Stimulated activated CD4-positive, alpha-beta T cell treated with anti-CD3 and anti-CD28 coated beads, Interleukin-1b, Interleukin-23, amount 100 ng/mL, for 4 hours (primary cell): ENCODE data around the gene TCAF2.
"Not testable (repeated sequence)": the region's sequence is repeated elsewhere in the genome, so short reads cannot be mapped to it uniquely, and the experiment has no call there.

Experiments
- DNase-seq, 2 donors: peaks; one replicate each; pipeline ENCODE4 v3.0.0-alpha.2; 2020; ENCODE audit warnings: low read depth in 2 of 2

The TCAF2 gene

DNA sequence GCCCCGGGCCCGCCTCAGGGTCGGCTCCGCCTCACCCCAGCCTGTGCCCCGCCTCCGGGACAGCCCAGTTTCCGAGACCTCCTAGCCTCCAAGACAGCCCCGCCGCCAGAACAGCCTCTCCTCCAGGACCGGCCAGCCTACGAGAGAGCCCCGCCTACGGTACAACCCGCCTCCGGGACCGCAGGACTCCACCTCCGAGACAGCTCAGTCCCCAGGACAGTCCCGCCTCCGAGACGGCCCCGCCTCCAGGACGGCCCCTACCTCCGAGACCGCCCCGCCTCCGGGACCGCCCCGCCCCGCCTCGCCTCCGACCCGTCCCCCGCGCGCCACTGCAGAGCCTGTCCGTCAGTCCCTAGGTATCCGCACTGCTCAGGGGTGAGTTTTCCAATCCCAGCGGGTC is at the start of gene TCAF2:
TSS of gene TCAF2 (plus strand) at position 329 of the 400 bp plus-strand sequence.
- peak in 1 of 2 donors; percentile 55 for DNase-seq

DNA sequence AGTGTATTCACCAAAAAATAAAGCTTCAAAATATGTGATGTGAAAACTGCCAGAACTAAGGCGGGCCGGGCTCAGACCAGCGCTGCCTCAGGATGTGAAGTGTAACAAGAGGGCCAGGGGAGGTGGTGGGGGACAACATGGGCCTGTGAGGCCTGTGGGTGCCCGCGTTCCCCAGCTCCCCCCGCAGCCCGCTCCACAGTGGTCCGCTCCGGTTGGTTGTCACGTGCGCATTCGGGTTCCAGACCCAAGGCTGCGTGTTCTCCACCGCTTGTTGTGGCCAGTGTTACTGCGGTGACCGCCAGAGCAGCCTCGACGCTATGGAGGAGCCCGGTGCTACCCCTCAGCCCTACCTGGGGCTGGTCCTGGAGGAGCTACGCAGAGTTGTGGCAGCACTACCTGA is 49.3 kb upstream of the TCAF2 start, which contains the start of gene CTAGE15:
TSS of gene CTAGE15 (plus strand) at position 301 of the 400 bp plus-strand sequence. CDS start at position 318, 17 bp downstream.
- DNase-seq, result not testable (repeated sequence)

DNA sequence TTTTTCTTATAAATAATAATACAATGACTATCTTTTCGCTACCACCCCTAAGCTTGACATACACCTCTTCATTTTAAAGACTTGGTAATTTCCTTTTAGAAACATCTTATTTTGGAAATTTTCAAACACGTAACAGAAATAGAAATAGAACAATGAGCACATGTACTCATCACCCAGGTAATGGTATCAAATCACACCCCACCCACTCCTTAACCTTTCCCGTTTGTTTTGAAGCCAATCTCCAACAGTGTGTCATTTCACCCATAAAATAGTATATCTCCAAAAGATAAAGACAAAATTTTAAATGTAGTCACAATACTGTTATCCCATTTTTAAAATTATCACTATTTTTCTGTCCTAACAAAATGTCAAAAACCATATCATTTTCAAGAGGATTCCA is 32.6 kb upstream of the TCAF2 start:
- not testable (repeated sequence) for DNase-seq

DNA sequence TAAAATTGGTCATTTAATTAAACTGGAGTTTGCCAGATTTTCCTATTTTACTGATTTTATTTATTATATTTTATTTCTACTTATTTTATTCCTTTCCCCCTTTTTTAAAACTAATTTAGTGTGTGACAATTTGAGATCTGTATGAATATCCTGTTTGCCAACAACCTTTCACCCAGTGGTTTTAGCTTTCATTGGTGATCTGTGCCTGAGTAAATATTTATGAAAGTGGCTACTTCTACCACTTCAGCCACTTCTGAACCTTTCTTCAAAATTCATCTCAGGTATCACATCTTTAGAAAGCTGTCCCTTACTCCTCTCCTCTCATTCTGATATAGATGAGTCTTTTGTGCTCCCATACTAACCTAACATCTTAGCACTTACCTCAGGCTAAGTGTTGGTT is 30.9 kb upstream of the TCAF2 start:
- not testable (repeated sequence) for DNase-seq

DNA sequence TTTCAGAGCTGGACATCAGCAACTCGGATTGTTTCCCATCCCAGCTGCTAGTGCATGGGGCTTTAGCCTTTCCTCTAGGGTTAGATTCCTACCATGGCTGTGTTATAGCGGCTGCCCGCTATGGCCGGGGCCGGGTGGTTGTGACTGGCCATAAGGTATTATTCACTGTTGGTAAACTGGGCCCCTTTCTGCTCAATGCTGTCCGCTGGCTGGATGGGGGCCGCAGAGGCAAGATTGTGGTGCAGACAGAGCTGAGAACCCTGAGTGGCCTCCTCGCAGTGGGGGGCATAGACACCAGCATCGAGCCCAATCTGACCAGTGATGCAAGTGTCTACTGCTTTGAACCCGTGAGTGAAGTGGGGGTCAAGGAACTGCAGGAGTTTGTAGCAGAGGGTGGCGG is 22.7 kb upstream of the TCAF2 start:
- DNase-seq, result not testable (repeated sequence)

GRCh38 chr7:143603549-143603948 is 17.2 kb upstream of the TCAF2 start:
- DNase-seq, result not testable (repeated sequence)

- DNase-seq, result not testable (repeated sequence)
Observed at GRCh38 chr7:143606088-143606487, 14.7 kb upstream of the TCAF2 start.

DNA sequence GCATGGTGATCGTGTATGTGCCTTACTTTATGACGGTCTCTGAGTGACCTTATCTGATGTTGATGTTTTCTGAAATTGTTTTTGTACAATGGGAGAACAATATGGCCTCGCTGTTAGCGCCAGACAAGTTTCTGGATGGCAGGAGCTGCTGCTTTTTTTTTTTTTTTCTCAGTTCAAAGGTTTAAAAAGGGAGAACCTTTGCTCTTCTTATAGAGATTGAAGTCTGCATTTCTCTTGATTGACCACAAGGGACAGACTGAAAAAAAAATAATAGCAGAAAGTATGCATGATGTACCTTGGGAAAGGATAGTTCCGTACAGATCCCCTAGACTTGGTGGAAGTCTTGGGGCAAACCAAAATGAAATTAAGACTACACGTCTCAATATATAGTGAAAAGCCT is 5.2 kb upstream of the TCAF2 start:
- not testable (repeated sequence) for DNase-seq

GRCh38 chr7:143617204-143617603 is 3.6 kb upstream of the TCAF2 start:
- DNase-seq, result not testable (repeated sequence)

DNA sequence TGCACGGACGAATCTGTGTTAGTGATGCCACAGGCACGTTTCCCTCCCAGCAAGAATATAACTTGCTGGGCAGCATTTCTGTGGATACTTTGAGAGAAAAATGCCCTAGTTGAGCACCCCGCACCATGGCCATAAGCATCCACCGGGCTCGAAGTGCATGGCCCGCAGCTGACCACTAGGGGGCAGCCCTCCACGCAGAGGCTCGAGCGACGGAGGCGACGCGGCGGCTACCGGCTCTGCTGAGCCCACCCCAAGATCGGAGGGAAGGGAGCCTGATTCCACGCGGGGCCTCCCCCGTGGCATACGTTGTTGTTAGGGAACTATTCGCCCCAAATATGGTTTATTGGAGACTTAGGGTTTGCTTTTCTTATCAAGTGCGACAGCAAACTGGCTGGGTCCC is 716 bp upstream of the TCAF2 start:
- not testable (repeated sequence) for DNase-seq

GRCh38 chr7:143621175-143621574 is 401 bp downstream of the TCAF2 start:
- not testable (repeated sequence) for DNase-seq

GRCh38 chr7:143622130-143622529 is 1.4 kb downstream of the TCAF2 start:
- not testable (repeated sequence) for DNase-seq

DNA sequence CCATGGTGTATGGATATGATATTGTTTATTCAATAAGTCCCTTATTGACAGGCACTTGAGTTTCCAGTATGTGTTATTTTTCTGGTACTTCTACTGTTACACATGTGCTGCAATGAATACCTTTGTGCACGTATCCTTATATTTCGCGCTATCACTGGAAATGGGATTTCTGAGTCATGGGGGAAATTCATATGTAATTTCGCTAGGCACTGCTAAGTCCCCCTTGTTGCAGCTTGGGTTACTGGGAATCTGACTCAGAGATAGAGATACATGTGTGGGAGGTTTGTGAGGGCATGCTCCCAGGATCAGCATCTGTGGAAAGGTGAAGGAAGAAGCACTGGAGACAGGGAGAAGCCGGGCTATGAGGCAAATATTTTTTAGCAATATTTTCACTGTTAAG is 9.9 kb downstream of the TCAF2 start:
- not testable (repeated sequence) for DNase-seq

GRCh38 chr7:143632506-143632905 is 11.7 kb downstream of the TCAF2 start:
- not testable (repeated sequence) for DNase-seq

GRCh38 chr7:143633013-143633618 is 12.3 kb downstream of the TCAF2 start:
- DNase-seq, result not testable (repeated sequence)

DNA sequence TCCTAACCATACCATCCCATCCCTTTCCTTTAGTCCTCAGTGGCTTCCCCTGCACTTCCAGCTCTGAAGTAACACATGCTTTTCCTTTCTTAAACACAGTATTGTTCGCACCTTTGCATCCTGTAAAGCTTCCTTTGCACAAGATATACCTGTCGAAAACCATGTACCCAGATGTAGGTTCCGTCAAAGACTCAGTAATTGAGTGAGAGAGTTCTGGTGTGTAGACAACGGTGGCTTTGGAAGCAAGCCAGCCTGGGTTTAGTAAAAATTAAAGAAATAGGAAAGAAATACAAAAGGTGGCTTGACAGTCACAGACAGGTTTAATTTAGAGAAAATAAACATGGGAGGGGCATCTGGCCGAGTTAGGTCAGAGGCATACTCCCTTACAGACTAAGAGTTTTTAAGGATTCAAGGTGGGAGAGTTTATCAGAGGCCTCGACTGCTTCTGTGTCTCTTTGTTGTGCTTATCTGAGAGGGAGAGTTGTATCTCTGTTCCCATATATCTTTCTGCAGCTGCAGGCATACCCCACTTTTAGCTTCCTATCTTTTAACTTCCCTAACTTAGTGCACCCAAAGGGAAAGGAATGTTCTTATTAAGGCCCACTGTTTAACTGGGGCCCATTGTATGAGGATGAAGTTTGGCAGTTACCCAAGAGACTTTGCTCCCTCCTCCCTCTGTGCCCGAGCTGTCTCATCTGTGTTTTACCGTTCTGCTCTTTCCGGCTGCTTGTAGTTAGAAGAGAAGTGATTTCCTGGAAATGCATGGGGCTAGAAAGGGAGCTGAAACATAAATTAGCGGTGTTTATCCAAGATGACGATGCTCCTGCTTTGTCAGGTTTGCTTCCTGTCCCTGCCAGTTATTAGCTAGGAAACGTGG is 14.8 kb downstream of the TCAF2 start:
- not testable (repeated sequence) for DNase-seq

DNA sequence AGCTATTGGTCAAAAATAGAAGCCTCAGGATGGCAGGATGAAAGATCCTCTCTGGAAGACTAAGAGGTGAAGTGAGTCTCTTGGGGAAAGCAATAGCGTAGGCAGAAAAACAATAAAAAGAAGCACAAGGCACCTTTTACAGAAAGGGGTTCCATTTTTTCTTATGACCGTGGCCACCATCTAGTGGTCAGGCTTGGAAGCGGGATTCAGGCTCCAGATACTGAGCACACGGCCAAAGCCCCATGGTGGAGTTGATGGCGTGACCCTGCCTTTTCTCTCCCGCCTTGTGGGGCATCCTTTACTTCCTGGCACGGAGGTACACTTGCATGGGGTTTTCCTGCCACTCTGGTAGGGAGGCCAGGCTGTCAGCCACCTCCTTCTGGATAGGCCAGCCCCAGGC is 18.6 kb downstream of the TCAF2 start:
- DNase-seq, result not testable (repeated sequence)

DNA sequence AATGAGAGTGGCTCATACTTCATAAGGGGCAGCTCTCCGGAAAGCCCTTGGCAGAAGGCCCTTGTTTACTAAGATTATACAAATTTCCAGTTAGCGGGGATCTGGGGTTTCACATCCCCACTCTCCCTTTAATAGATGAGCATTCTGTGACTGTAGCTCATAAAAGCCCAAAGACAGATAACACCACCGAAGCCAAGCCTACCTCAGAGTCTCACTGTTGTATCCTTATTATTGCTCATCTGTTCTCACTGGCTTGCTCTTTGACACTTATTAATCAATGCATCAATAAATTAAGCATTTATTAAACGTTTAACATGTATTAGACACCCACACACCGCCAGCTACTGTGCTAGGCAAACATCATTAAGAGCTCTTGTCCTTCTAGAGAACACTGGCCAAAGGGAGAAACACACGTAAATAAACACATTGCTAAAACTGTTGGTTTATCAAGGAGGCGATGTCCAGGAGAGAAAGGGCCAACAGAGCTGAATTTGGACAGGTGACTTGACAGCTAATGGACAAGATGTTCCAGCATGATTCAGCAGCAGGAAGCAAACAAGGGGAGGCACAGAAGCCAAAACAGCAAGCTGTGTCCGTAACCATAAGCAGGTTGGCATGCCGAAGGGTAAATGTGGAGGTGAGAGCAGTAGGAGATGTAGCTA is 19.9 kb downstream of the TCAF2 start:
- not testable (repeated sequence) for DNase-seq

DNA sequence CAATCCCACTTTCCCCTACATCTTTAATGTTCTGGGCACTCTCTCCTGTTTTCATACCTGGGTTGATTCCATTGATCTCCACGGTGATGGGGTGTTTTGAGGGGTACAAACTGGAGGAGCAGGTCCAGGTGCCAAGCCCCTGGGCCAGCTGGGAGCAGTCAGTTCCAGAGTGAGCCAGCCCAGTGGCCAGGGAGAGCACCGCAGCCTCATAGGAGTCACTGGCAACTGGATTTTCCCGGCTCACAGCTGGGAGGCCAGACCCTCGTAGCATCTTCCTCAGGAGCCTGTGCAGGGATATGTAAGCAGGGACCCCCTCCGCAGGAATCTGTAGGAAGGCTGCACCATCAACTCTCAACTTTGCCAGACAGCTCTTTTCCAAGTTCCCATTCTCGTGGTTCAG is 25.8 kb downstream of the TCAF2 start:
- not testable (repeated sequence) for DNase-seq

GRCh38 chr7:143649902-143650301 is 29.1 kb downstream of the TCAF2 start:
- DNase-seq, result not testable (repeated sequence)

GRCh38 chr7:143650447-143650846 is 29.7 kb downstream of the TCAF2 start:
- DNase-seq, result not testable (repeated sequence)
